HG02884 (cell line): ENCODE results near the gene TSPOAP1.

Source experiments
- ATAC-seq: cut with Tn5 transposase; IDR thresholded peaks from one replicate; pipeline ENCODE4 v1.9.1; 2021; ENCODE audit warnings: mild to moderate bottlenecking, moderate library complexity; ENCODE audit not compliant: unreplicated experiment

TSPOAP1 gene

DNA sequence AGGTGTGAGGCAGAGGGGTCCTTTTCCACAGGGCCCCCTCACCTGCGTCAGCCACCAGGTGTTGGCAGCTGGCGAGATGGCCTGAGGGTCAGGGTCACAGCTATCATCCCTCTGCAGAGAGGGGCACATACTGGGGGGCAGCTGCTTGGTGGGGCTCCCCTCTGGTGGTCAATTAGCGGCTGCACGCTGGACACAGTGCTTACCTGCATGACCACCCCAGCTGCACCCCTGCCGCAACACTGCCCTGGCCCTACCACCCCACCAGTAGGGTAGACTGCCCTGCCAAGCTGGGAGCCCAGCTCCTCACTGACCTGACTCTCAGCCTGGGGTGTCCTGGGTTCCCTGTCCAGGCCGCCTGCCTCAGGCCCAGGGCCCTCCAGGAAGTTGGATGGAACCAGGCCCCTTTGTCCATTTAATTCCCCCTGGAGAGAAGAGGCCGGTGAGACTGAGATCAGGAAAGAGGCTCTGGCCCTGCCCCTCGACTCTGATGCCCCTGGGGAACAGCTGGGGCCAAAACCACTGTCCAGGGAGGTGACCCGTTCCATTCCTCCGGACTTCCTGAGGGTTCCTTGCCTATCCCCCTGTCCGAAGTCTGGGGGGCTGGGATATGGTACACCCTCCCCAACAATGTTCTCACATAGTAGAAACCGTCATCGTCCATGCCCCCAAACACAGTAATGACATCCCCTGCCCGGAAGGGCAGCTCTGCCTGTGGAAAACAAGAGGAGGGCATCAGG lies 23.7 kb downstream of the TSPOAP1 start:
- no peak for ATAC-seq

- no peak for ATAC-seq
Observed at GRCh38 chr17:58303971-58304749, 24.4 kb downstream of the TSPOAP1 start.

GRCh38 chr17:58302919-58303585 lies 25.5 kb downstream of the TSPOAP1 start:
- no peak for ATAC-seq

GRCh38 chr17:58302171-58302918 lies 26.2 kb downstream of the TSPOAP1 start:
- ATAC-seq: no peak

- no peak for ATAC-seq
Observed at GRCh38 chr17:58301504-58302150, 27.0 kb downstream of the TSPOAP1 start.

GRCh38 chr17:58300336-58300735 lies 28.3 kb downstream of the TSPOAP1 start:
- no peak for ATAC-seq

DNA sequence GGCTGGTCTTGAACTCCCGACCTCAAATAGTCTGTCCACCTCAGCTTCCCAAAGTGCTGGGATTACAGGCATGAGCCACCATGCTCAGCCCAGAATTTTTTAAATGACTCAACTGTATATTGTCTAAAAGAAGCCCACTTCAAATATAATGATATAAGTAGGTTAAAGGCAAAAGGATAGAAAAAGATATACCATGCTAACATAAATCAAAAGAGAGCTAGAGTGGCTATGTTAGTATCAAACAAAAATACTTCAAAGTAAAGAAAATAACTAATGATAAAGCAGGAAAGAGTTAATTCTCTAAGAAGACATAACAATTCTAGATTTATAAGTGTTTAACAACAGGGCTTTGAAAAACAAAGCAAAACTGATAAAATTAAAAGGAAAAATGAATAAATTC lies 34.6 kb downstream of the TSPOAP1 start:
- no peak for ATAC-seq

- no peak for ATAC-seq
Observed at GRCh38 chr17:58291246-58291645, 37.3 kb downstream of the TSPOAP1 start.

- ATAC-seq: no peak
Observed at GRCh38 chr17:58289869-58290268, 38.7 kb downstream of the TSPOAP1 start.

DNA sequence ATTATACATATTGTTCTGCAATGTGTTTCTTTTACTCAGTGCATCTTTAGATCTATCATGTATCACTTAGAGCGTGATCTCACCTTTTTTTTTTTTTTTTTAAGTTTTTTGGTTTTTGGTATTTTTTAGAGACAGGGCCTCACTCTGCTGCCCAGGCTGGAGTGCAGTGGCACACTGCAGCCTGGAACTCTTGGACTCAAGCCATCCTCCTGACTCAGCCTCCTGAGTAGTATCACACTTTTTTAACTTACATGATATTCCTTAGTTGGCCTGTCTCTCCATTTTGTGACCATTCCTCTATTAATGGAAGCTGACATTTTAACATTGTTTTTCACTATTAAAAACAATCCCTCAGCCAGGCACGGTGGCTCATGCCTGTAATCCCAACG lies 43.2 kb downstream of the TSPOAP1 start:
- no peak for ATAC-seq

DNA sequence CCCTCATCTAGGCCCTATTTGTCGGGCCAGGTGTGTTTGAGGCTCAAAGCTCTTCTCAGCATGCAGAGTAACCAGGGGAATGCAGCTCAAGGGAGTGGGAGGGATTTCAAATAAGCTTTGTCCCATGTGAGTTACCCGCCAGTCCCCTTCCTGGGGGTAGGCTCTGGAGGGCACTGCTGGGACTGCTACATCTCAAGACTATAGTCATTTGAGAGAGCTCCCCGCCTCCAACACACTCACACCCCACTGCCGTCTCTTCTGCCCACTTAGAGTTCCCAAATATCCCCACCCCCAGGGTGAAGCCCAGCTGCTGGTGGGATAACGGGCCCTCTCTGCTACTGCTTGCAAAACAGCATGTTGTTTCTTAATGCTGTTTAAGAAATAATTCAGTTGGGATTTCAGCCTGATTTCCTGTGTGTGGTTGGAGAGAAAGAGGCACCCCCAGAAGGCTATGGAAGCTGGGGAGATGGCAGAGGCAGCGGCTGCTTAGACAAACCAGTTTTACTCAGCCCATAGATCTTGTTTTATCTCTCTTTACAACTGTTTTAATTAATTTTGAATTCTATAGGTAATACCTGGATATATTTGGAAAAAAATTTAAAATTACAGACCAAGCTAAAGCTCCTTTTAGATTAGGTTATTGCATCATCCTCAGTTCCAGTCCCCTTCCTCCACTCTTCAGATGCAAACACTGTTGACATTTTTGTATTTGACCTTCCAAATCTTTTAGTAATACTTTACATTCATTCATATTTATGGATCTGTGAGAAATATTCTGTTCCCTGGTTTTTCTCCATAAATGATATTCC lies 43.8 kb downstream of the TSPOAP1 start:
- ATAC-seq: no peak

DNA sequence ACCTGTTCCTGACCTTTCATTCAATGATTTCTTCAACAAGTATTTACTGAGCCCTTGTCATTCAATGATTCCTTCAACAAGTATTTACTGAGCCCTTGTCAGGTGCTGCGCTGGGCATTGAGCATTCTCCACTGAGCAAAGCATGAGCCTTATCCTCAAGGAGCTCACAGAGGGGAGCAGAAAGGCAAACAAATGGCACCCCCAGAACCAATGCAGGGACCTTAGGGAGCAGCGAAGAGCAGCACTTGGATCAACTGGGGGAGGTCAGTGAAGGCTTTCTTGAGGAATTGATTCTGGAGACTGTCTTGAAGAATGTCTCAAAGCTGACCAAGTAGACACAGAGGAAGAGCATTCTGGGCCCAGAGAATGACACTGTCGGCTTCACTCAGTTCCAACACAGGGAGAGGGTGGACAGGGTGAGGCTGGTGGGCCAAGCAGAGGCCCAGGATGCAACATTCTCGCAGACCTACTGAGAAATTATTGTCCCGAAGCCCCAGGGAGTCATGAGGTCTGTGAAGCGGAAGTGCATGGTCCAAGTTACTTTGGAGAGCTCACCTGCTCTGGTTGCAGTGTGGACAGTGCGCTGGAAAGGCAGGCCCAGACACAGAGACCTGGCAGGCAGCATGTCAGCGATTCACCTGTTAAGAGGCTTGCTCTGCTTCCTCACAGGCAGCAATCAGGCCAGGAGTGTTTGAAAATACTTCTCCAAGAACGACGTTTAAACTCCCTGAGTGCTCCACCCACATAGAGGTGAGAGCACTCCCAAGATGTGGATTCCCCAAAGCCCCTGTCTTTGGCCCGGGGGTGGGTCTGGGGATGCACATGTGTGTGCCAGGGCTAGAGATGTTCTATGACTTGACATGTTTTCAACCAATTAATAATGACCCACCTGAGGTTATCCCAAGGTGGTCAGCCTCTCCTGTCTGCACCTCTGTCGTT lies 44.7 kb downstream of the TSPOAP1 start:
- no peak for ATAC-seq

- ATAC-seq: no peak
Observed at GRCh38 chr17:58282442-58282841, 46.2 kb downstream of the TSPOAP1 start.

DNA sequence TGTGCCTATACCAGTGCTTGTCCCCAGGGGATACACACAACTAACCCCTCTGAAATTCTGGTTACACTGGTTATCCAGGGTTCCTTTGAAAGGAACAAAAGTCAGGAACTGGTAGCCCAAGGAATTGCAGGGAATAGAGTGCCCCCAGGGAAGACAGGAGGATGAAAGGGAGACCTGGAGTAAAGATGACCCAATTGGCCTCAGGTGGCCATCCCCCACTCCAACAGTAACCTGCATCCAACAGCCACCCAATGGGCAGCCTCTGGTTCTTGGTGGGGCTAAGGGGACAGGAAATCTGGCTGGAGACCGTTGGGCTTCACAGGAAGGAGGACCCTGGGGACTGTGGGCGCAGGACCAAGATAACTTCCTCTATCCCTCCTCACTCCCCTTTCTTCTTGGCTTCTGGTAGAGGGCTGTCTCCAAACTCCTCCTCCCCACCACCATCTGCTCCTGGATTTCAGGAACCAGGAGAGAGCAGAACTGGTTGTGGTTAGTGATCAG lies 47.0 kb downstream of the TSPOAP1 start:
- no peak for ATAC-seq

- no peak for ATAC-seq
Observed at GRCh38 chr17:58280480-58281217, 47.9 kb downstream of the TSPOAP1 start, which contains the start of gene MPO. MPO (minus strand) TSS chr17:58280935; CDS start chr17:58280758, 177 bp downstream.

DNA sequence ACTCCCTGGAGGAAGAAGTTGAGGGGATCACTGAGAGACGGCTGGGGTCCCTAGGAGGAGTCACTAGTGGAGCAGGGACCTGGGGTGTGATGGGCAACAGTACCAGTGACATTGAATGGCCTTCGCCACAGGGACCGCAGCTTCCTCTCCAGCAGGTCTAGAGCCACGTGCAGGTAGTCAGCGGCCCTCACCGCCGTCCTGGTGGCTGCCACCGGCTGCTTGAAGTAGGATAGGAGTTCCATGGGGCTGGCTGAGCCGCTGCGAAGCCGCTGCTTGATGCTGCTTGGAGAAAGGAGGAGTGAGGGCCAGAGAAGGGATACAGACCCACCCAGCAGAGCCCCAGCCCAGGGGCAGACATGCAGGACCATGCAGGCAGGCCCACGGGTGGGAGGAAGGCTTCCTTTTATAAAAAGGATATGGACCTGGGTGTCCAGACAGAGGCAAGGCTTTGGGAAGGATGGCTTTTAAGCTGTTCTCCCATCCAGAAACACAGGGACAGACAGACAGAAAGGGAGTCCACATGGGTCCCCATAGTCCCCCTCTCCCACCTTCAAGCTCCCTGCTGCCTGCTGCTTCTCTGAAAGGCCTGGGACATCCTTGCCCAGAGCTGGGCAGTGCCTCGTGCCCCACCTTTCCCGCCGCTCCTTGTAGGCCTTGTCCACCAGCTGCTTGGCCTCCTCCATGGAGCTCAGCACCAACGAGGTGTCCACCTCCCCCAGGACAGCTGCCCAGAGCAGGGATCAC lies 48.7 kb downstream of the TSPOAP1 start:
- no peak for ATAC-seq
